Iris pigment epithelial cell (primary cell): ENCODE measurements around the gene PPEF2.

ENCODE experiments used
- DNase-seq: peaks from one replicate; pipeline ENCODE4 v3.0.0-alpha.2; 2011; ENCODE audit warnings: low read depth

The PPEF2 gene

GRCh38 chr4:75892508-75892907 is 9.7 kb downstream of the PPEF2 start:
- DNase-seq, result no peak

GRCh38 chr4:75891611-75892010 is 10.6 kb downstream of the PPEF2 start:
- no peak for DNase-seq

DNA sequence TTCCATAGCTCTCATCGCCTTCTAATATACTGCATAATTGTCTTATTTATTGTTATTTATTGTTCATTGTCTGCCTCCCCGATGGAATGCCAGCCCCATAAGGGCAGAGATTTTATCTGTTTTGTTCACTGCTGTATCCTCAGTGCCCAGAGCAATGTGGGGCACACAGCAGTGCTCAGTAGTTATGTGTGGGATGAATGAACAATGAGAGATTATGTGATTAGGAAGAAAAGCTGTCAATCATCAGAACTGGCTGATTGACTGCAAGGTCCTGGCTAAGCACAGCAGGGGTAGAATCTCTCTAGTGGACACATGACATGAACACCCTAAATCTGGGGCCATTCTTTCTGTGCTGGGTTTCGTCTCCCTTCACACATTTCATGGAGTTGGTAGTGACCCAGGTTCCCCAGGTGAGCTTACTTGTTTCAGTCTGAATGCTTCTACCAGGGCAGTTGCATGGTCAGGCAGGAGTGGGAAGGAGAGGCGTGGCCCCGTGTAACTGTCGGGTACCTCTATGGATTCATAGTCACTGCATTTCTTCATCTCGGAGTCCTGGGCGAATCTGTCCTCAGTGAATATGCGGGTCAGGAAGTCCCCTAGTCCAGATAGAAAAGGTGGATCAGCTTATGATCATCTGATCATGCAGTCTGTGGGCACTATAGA is 12.6 kb downstream of the PPEF2 start:
- DNase-seq, result no peak

DNA sequence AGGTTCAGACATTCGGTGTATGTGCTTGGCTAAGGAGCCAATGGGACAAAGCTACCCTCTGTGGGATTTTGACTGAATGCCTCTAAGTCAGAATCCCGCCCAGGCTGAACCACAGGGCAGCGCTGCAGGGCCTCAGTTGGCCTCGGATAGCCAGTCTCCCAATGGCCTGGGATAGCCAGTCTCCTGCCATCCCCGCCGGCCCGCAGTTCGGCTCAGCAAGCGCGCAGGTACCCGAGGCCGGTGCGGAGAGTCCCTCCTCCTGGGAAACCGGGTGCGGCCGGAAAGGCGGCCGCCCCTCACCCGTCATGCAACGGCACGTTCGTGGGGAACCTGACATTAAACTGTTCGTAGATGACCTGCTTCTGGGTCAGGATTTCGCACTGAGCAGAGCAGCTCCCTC is 16.1 kb downstream of the PPEF2 start:
- no peak for DNase-seq

DNA sequence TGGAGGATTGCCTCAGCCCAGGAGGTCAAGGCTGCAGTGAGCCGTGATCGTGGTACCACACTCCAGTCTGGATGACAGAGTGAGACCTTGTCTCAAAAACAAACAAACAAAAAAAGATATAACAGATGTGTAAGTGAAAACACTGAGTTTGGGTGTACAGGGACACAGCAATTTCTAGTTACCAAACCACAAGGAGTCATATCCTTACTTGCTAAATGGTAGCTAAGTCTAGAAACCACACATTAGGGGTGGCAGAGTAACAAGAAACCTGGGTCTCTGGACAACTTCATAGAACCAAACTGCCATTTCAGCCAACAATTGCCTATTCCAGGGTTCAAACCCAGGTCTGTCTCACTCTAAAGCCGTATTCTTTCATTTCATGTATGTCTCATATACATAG is 20.8 kb downstream of the PPEF2 start:
- no peak for DNase-seq

DNA sequence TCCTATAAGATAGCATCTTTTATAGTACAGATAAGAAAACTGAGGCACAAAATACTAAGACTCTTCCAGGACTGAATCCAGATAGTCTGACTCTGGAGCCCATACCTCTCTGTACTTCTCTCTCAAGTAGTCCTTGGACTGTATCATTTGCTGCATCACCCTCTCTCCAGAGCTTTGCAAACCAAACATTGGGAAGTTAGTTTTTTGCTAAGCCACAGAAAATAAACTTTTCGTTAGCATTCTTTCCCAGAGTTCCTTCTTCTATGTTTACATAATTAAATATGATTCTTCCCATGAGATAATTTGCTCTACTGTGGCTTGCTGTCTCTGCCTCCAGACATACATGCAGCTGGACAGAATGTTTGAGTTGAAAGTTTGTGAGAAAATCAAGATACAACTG is 22.0 kb downstream of the PPEF2 start:
- no peak for DNase-seq

- DNase-seq, result no peak
Measured at GRCh38 chr4:75878246-75878756, 24.0 kb downstream of the PPEF2 start.

DNA sequence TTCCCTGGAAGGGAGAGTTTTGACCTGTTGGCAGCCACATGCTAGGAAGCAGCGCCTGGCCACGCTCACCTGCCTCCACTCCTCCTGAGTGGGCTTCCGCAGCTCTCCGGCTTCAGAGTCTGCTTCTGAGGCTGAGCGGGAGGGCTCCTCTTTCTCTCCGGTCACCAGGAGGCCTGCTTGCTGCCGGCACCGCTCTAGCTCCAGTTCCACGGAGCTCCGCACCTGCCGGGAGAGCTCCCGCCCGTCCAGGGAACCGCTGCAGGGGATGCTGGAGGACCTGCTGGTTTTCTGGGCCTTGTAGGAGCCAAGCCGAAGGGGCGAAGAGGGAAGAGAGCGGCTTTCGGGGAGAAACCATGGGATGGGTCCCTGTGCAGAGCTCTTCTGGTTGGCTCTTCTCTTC is 26.0 kb downstream of the PPEF2 start:
- DNase-seq, result no peak

GRCh38 chr4:75869100-75869499 is 33.2 kb downstream of the PPEF2 start:
- no peak for DNase-seq

GRCh38 chr4:75867130-75867529 is 35.1 kb downstream of the PPEF2 start:
- DNase-seq, result no peak

DNA sequence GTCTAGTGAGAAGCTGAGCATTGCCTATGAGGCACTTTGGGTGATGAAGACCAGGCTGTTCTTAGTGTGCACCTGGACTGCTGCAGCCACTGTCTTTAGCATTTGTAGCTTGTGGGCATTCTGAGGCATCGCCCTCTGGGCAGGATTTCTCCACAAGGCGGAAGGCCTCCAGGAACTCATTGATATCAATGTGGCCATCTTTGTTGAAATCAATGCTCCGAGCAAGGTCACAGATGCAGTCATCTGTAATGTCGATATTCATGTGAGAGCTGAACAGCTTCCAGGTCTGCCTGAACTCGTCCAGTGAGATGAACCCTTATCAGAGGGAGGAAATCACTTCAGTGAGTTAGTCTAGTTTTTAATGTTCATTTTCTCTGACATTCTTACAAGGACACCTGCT is 41.6 kb downstream of the PPEF2 start:
- DNase-seq, result no peak

GRCh38 chr4:75858721-75859120 is 43.5 kb downstream of the PPEF2 start:
- no peak for DNase-seq

DNA sequence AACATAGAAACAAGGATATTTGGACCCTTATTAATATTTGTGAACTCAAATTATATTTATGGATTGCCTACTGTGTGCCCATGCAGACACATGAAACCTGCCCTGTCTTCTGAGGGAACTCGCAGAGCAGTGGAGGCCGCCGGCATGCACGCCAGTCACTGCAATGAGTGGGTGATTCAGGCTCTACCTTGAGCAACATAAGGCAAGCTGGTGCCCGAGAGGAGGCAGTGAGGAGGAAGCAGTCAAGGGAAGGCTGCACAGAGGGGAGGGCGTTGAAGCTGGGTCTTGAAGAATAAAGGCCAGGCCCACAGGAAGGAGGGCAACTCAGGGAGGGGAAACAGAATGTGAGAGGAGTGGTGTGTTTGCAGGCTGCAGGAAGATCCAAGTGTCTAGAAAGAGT is 52.8 kb downstream of the PPEF2 start:
- DNase-seq, result peak; percentile 64

DNA sequence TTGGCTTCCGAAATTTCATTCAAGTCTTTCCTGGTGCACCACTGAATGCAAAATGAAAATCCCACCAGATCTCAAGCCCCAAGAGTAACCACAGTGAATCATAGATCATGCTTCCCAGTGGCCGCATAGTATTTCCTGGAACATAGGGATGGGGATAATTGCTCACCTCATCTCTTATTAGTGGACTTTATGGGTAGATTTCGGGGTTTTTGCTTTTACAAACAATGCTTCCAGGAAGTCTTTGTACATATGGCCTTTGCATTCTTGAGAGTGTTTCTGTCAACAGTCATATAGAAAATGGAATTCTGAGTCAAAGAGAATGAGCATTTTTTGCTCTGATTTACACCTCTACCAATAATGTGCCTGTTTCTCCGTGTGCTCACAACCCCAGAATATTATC is 53.4 kb downstream of the PPEF2 start:
- peak; percentile 77 for DNase-seq

- peak; percentile 94 for DNase-seq
Measured at GRCh38 chr4:75848171-75848760, 54.0 kb downstream of the PPEF2 start.

DNA sequence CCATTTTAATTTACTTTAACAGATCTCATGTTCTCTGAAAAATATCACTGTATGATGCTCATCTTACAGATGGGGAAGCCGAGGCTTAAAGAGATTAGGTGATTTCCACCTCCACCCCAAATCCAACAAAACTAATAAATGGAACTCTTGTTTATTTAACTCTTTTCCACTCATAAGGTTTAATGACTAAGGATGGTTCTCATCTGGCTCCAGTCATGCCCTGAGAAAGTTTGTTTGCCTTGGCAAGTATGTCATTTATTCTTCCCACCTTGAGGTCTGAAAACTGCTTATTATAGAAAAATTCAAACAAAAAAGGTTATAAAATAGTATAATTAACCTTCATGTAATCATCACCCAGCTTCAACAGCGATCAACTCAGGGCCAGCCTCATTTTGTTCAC is 56.3 kb downstream of the PPEF2 start:
- DNase-seq, result peak; percentile 26

- DNase-seq, result peak; percentile 92
Measured at GRCh38 chr4:75844151-75844662, 58.0 kb downstream of the PPEF2 start.

DNA sequence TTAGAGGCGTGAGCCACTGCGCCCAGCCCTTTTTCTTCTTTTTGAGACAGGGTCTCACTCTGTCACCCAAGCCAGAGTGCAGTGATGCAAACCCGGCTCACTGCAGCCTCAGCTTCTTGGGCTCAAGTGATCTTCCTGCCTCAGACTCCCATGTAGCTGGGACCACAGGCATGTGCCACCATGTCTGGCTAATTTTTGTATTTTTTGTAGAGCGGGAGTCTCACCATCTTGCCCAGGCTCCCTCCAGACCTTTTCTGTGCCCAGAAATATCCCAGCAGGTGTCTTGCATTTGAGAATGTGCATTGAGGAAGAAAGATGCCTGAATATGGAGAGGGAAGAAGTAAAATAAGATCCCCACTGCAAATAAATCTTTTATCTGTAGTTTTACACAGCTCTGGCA is 58.7 kb downstream of the PPEF2 start:
- no peak for DNase-seq

GRCh38 chr4:75841641-75842520 is 60.4 kb downstream of the PPEF2 start:
- DNase-seq, result peak; percentile 20

- DNase-seq, result peak; percentile 29
Measured at GRCh38 chr4:75834772-75835154, 67.5 kb downstream of the PPEF2 start.

GRCh38 chr4:75834095-75834771 is 68.0 kb downstream of the PPEF2 start:
- peak; percentile 22 for DNase-seq

DNA sequence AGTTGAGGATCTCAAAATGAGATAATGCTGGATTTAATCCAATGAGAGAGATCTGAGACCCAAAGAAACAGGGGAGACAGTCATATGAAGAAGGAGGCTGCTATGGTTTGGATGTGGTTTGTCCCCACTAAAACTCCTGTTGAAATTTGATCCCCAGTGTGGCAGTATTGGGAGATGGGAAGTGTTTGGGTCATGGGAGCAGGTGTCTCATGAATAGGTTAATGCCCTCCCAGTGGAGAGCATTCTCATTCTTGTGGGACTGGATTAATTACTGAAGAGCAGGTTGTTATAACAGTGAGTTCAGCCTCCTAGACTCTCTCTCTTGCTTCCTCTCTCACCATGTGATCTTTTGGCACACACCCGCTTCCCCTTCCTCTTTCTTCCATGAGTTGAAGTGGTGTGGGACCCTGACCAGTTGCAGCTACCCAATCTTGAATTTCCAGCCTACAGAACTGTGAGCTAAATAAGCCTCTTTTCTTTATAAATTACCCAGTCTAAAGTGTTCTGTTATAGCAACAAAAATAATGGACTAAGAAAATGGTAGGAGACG is 70.3 kb downstream of the PPEF2 start:
- DNase-seq, result no peak
